Activated T-cell treated with anti-CD3 and anti-CD28 coated beads, Interleukin-2, amount 50 U/mL, for 24 hours (primary cell): Measurements from ENCODE around the gene TANGO2.

Experiments
- DNase-seq: peaks from one replicate; pipeline ENCODE4 v3.0.0-alpha.2; 2020
- H3K27ac Mint-ChIP-seq: 2 replicates; pipeline ENCODE4 v1.8.0; 2020; ENCODE audit warnings: mild to moderate bottlenecking, mixed read lengths
- H3K27me3 Mint-ChIP-seq: 2 replicates; pipeline ENCODE4 v1.8.0; 2020; ENCODE audit warnings: mixed read lengths
- H3K36me3 Mint-ChIP-seq: 2 replicates; pipeline ENCODE4 v1.8.0; 2020; ENCODE audit warnings: low read depth, mixed read lengths
- H3K4me1 Mint-ChIP-seq: 2 replicates; pipeline ENCODE4 v1.8.0; 2020; ENCODE audit warnings: low read depth, mixed read lengths
- H3K4me3 Mint-ChIP-seq: 2 replicates; pipeline ENCODE4 v1.8.0; 2020; ENCODE audit warnings: mild to moderate bottlenecking, moderate library complexity, mixed read lengths
- H3K9me3 Mint-ChIP-seq: 2 replicates; pipeline ENCODE4 v1.8.0; 2020; ENCODE audit warnings: mixed read lengths

TANGO2 gene

GRCh38 chr22:19988965-19989724 is 31.8 kb upstream of the TANGO2 start:
- DNase-seq, result no peak
- H3K36me3 Mint-ChIP-seq, result no peaks in the 10 kb centered on the region
- H3K4me1 Mint-ChIP-seq, result peaks cover 4% of the 10 kb centered on the region
- H3K4me3 Mint-ChIP-seq, result no peak overlapping the region
- no peak overlapping the region for H3K27ac Mint-ChIP-seq
- no peaks in the 10 kb centered on the region for H3K27me3 Mint-ChIP-seq
- no peaks in the 10 kb centered on the region for H3K9me3 Mint-ChIP-seq

- Mint-ChIP-seq H3K27ac (no peak overlapping the region), H3K9me3 (no peaks in the 10 kb centered on the region), H3K4me3 (no peak overlapping the region), H3K4me1 (peaks cover 4% of the 10 kb centered on the region), H3K36me3 (no peaks in the 10 kb centered on the region), H3K27me3 (no peaks in the 10 kb centered on the region)
- no peak for DNase-seq
Observed at GRCh38 chr22:19989725-19990067, 31.2 kb upstream of the TANGO2 start.

GRCh38 chr22:19990188-19990587 is 30.7 kb upstream of the TANGO2 start:
- peaks cover 4% of the 10 kb centered on the region for H3K4me1 Mint-ChIP-seq
- no peaks in the 10 kb centered on the region for H3K27me3 Mint-ChIP-seq
- DNase-seq, result no peak
- no peaks in the 10 kb centered on the region for H3K9me3 Mint-ChIP-seq
- no peaks in the 10 kb centered on the region for H3K36me3 Mint-ChIP-seq
- H3K27ac Mint-ChIP-seq, result no peak overlapping the region
- no peak overlapping the region for H3K4me3 Mint-ChIP-seq

GRCh38 chr22:19990609-19991394 is 30.1 kb upstream of the TANGO2 start:
- Mint-ChIP-seq H3K4me1 (peaks cover 4% of the 10 kb centered on the region), H3K9me3 (no peaks in the 10 kb centered on the region), H3K27me3 (no peaks in the 10 kb centered on the region), H3K36me3 (no peaks in the 10 kb centered on the region), H3K4me3 (no peak overlapping the region), H3K27ac (no peak overlapping the region)
- DNase-seq, result no peak

- H3K27ac Mint-ChIP-seq, result no peak overlapping the region
Observed at GRCh38 chr22:19991395-19991644, 29.6 kb upstream of the TANGO2 start.

GRCh38 chr22:19991645-19992451 is 29.1 kb upstream of the TANGO2 start:
- H3K36me3 Mint-ChIP-seq, result no peaks in the 10 kb centered on the region
- no peak for DNase-seq
- no peaks in the 10 kb centered on the region for H3K4me1 Mint-ChIP-seq
- no peak overlapping the region for H3K27ac Mint-ChIP-seq
- H3K27me3 Mint-ChIP-seq, result no peaks in the 10 kb centered on the region
- no peaks in the 10 kb centered on the region for H3K9me3 Mint-ChIP-seq
- H3K4me3 Mint-ChIP-seq, result no peak overlapping the region

More at GRCh38 chr22:19991395-19991644, 29.6 kb upstream of the TANGO2 start:
- H3K27me3 Mint-ChIP-seq, result no peaks in the 10 kb centered on the region
- no peak for DNase-seq
- H3K9me3 Mint-ChIP-seq, result no peaks in the 10 kb centered on the region
- H3K36me3 Mint-ChIP-seq, result no peaks in the 10 kb centered on the region
- no peak overlapping the region for H3K4me3 Mint-ChIP-seq
- H3K4me1 Mint-ChIP-seq, result peaks cover 2% of the 10 kb centered on the region

GRCh38 chr22:19992481-19992911 is 28.4 kb upstream of the TANGO2 start:
- no peak for DNase-seq
- no peaks in the 10 kb centered on the region for H3K4me1 Mint-ChIP-seq
- H3K4me3 Mint-ChIP-seq, result no peak overlapping the region
- no peaks in the 10 kb centered on the region for H3K27me3 Mint-ChIP-seq
- H3K9me3 Mint-ChIP-seq, result no peaks in the 10 kb centered on the region
- H3K36me3 Mint-ChIP-seq, result no peaks in the 10 kb centered on the region
- H3K27ac Mint-ChIP-seq, result no peak overlapping the region

- Mint-ChIP-seq H3K4me3 (no peak overlapping the region), H3K27ac (no peak overlapping the region), H3K36me3 (no peaks in the 10 kb centered on the region), H3K4me1 (no peaks in the 10 kb centered on the region), H3K9me3 (no peaks in the 10 kb centered on the region), H3K27me3 (no peaks in the 10 kb centered on the region)
- no peak for DNase-seq
Observed at GRCh38 chr22:19992921-19993355, 28.0 kb upstream of the TANGO2 start.

GRCh38 chr22:19993926-19994325 is 27.0 kb upstream of the TANGO2 start:
- H3K4me3 Mint-ChIP-seq, result no peak overlapping the region
- no peaks in the 10 kb centered on the region for H3K9me3 Mint-ChIP-seq
- no peak for DNase-seq
- H3K4me1 Mint-ChIP-seq, result no peaks in the 10 kb centered on the region
- no peaks in the 10 kb centered on the region for H3K36me3 Mint-ChIP-seq
- no peak overlapping the region for H3K27ac Mint-ChIP-seq
- H3K27me3 Mint-ChIP-seq, result no peaks in the 10 kb centered on the region

GRCh38 chr22:19994851-19995610 is 25.9 kb upstream of the TANGO2 start:
- Mint-ChIP-seq H3K27me3 (no peaks in the 10 kb centered on the region), H3K4me3 (no peak overlapping the region), H3K9me3 (no peaks in the 10 kb centered on the region), H3K27ac (no peak overlapping the region), H3K36me3 (no peaks in the 10 kb centered on the region), H3K4me1 (no peaks in the 10 kb centered on the region)
- DNase-seq, result no peak

GRCh38 chr22:19995611-19996339 is 25.1 kb upstream of the TANGO2 start:
- no peak overlapping the region for H3K27ac Mint-ChIP-seq
- no peaks in the 10 kb centered on the region for H3K36me3 Mint-ChIP-seq
- no peak overlapping the region for H3K4me3 Mint-ChIP-seq
- H3K4me1 Mint-ChIP-seq, result no peaks in the 10 kb centered on the region
- no peaks in the 10 kb centered on the region for H3K9me3 Mint-ChIP-seq
- no peak for DNase-seq
- no peaks in the 10 kb centered on the region for H3K27me3 Mint-ChIP-seq

GRCh38 chr22:19996694-19997384 is 24.1 kb upstream of the TANGO2 start:
- Mint-ChIP-seq H3K9me3 (no peaks in the 10 kb centered on the region), H3K27ac (no peak overlapping the region), H3K4me3 (no peak overlapping the region), H3K4me1 (no peaks in the 10 kb centered on the region), H3K36me3 (no peaks in the 10 kb centered on the region), H3K27me3 (no peaks in the 10 kb centered on the region)
- DNase-seq, result no peak

GRCh38 chr22:19997561-19998231 is 23.2 kb upstream of the TANGO2 start:
- no peaks in the 10 kb centered on the region for H3K36me3 Mint-ChIP-seq
- H3K27ac Mint-ChIP-seq, result no peak overlapping the region
- H3K4me1 Mint-ChIP-seq, result no peaks in the 10 kb centered on the region
- no peaks in the 10 kb centered on the region for H3K27me3 Mint-ChIP-seq
- no peak overlapping the region for H3K4me3 Mint-ChIP-seq
- DNase-seq, result no peak
- no peaks in the 10 kb centered on the region for H3K9me3 Mint-ChIP-seq
